Measurements from ENCODE around the gene ADAMTS6. TPM values are rescaled to one million over a fixed set of nuclear protein-coding genes. Genes with fewer than 3 reads are reported as not detected.

The ADAMTS6 gene
- total RNA-seq, 2 experiments from 2014 or later: 2.0 to 2.6 TPM

DNA sequence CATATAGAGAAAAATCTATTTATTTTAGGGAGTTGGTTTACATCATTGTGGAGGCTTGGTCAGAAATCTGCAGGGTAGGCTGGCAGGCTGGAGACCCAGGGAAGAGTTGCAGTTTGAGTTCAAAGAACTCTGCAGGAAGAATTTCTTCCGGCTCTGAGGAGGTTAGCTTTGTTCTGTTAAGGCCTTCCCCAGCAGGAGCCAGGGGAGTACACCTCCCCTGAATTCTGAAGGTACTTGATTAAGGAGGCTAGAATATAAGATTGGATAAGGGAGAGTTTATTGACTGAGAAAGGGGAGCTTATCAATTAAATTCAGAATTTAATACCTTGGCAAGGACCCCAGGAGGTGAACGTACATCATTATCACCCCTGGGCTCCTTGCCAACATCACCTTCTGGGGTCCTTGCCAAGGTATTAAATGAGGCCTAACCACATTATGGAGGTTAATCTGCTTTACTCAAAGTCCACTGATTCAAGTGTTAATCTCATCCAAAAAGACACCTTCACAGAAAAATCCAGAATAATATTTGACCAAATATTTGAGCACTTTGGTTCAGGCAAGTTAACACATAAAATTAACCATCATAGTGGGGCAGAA is 361.3 kb downstream of the ADAMTS6 start:
- ChIA-PET CTCF (no interaction called here), POLR2A (no interaction called here)
- Histone ChIP-seq H3K9me3 (ENCODE audit: control insufficient read depth in 1 of 2, insufficient read depth in 1 of 2, low read length in 2 of 2) (peaks cover 0 to 7% of the 10 kb centered on the region in 2 experiments), H3K27me3 (ENCODE audit: control insufficient read depth in 1 of 2, insufficient read depth in 2 of 2, low read length in 2 of 2) (no peaks in the 10 kb centered on the region), H3K36me3 (ENCODE audit: insufficient read depth, low read length) (no peaks in the 10 kb centered on the region), H3K4me3 (ENCODE audit: low read length) (no peak overlapping the region), H3K4me1 (ENCODE audit: insufficient read depth, low read length) (no peaks in the 10 kb centered on the region), H3K27ac (ENCODE audit: low read depth in 1 of 2, low read length in 2 of 2) (no peak overlapping the region)
- no peak for DNase-seq
- Mint-ChIP-seq H3K9me3 (peaks cover 2% of the 10 kb centered on the region), H3K27me3 (peaks cover 4% of the 10 kb centered on the region), H3K36me3 (ENCODE audit: low read depth) (no peaks in the 10 kb centered on the region), H3K27ac (no peak overlapping the region), H3K4me1 (ENCODE audit: low read depth) (no peaks in the 10 kb centered on the region), H3K4me3 (no peak overlapping the region)
- no peak for ATAC-seq (ENCODE audit: poor library complexity)
- TF ChIP-seq, protein P1, sequence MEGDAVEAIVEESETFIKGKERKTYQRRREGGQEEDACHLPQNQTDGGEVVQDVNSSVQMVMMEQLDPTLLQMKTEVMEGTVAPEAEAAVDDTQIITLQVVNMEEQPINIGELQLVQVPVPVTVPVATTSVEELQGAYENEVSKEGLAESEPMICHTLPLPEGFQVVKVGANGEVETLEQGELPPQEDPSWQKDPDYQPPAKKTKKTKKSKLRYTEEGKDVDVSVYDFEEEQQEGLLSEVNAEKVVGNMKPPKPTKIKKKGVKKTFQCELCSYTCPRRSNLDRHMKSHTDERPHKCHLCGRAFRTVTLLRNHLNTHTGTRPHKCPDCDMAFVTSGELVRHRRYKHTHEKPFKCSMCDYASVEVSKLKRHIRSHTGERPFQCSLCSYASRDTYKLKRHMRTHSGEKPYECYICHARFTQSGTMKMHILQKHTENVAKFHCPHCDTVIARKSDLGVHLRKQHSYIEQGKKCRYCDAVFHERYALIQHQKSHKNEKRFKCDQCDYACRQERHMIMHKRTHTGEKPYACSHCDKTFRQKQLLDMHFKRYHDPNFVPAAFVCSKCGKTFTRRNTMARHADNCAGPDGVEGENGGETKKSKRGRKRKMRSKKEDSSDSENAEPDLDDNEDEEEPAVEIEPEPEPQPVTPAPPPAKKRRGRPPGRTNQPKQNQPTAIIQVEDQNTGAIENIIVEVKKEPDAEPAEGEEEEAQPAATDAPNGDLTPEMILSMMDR (IDR thresholded peaks at IDR 0.05): no peak
- intact Hi-C loops (cut with DNase I, micrococcal nuclease): no loop called here

- DNase-seq (no peak), ATAC-seq (ENCODE audit: poor library complexity) (no peak)
- Histone ChIP-seq H3K4me1 (ENCODE audit: insufficient read depth, low read length) (no peaks in the 10 kb centered on the region), H3K9me3 (ENCODE audit: control insufficient read depth in 1 of 2, insufficient read depth in 1 of 2, low read length in 2 of 2) (peaks cover 4 to 7% of the 10 kb centered on the region in 2 experiments), H3K27ac (ENCODE audit: low read depth in 1 of 2, low read length in 2 of 2) (no peak overlapping the region), H3K36me3 (ENCODE audit: insufficient read depth, low read length) (no peaks in the 10 kb centered on the region), H3K4me3 (ENCODE audit: low read length) (no peak overlapping the region), H3K27me3 (ENCODE audit: control insufficient read depth in 1 of 2, insufficient read depth in 2 of 2, low read length in 2 of 2) (no peaks in the 10 kb centered on the region)
- TF ChIP-seq, protein P1 (IDR thresholded peaks at IDR 0.05): no peak
- ChIA-PET CTCF (interaction anchor here (1.2 kb wide), 1 partner anchor 17 kb away, joined by 3 read pairs; no protein-coding TSS in a partner anchor), POLR2A (interaction anchor here (0.9 kb wide), 1 partner anchor 14 kb away, joined by 4 read pairs; no protein-coding TSS in a partner anchor)
- Mint-ChIP-seq H3K36me3 (ENCODE audit: low read depth) (no peaks in the 10 kb centered on the region), H3K27ac (no peak overlapping the region), H3K9me3 (peaks cover 2% of the 10 kb centered on the region), H3K4me3 (no peak overlapping the region), H3K27me3 (peaks cover 4% of the 10 kb centered on the region), H3K4me1 (ENCODE audit: low read depth) (no peaks in the 10 kb centered on the region)
- intact Hi-C loops (cut with DNase I, micrococcal nuclease): no loop called here
Measured at GRCh38 chr5:65117525-65117924, 364.2 kb downstream of the ADAMTS6 start.

DNA sequence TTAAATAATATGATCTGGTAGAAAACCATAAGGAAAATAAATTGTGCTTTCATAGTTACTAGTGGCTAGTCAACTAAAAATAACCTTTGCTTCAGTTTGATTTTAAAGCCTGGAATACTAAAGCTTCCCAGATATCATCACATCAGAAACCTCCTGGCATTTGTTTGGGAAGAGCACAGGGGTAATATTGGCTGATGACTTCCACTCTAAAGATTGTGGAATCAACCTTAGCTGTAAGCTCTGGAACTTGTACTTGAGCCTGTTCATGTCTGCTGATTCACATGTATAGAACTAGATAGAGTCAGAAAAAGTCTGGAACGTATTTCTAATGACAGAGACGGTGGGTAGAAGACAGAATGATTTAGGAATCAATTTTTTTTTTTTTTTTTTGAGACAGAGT is 367.9 kb downstream of the ADAMTS6 start:
- Histone ChIP-seq H3K4me3 (ENCODE audit: low read length) (no peak overlapping the region), H3K36me3 (ENCODE audit: insufficient read depth, low read length) (no peaks in the 10 kb centered on the region), H3K4me1 (ENCODE audit: insufficient read depth, low read length) (no peaks in the 10 kb centered on the region), H3K27ac (ENCODE audit: low read depth in 1 of 2, low read length in 2 of 2) (no peak overlapping the region), H3K9me3 (ENCODE audit: control insufficient read depth in 1 of 2, insufficient read depth in 1 of 2, low read length in 2 of 2) (peaks cover 4 to 7% of the 10 kb centered on the region in 2 experiments), H3K27me3 (ENCODE audit: control insufficient read depth in 1 of 2, insufficient read depth in 2 of 2, low read length in 2 of 2) (peaks cover 0 to 7% of the 10 kb centered on the region in 2 experiments)
- Mint-ChIP-seq H3K9me3 (peaks cover 2% of the 10 kb centered on the region), H3K36me3 (ENCODE audit: low read depth) (no peaks in the 10 kb centered on the region), H3K27me3 (peaks cover 16% of the 10 kb centered on the region), H3K4me1 (ENCODE audit: low read depth) (no peaks in the 10 kb centered on the region), H3K27ac (no peak overlapping the region), H3K4me3 (no peak overlapping the region)
- DNase-seq (no peak), ATAC-seq (ENCODE audit: poor library complexity) (no peak)
- intact Hi-C loops (cut with DNase I, micrococcal nuclease): no loop called here
- TF ChIP-seq, protein P1 (IDR thresholded peaks at IDR 0.05): no peak
- CTCF ChIA-PET: no interaction called here
- POLR2A ChIA-PET: no interaction called here

All from CD4-positive, alpha-beta T cell (primary cell).